Suprapubic skin (tissue), 3 donors: Measurements from ENCODE around the gene POLR1A.

Source experiments
- CTCF ChIP-seq, 2 donors: fragments of 200-600 bp in 1 of 2; fragments of 450-650 bp in 1 of 2; sonication (generic) in 1 of 2; IDR thresholded peaks; one replicate each; pipeline ENCODE4 v1.5.1; 2016 to 2019; ENCODE audit warnings: antibody characterized with exemption in 2 of 2, mild to moderate bottlenecking in 1 of 2, moderate library complexity in 1 of 2
- EP300 ChIP-seq: sonication (generic); formaldehyde crosslinking; IDR thresholded peaks from one replicate; pipeline ENCODE4 v1.6.1; 2017; ENCODE audit warnings: antibody characterized with exemption

- no peak for TF ChIP-seq CTCF (IDR thresholded peaks at IDR 0.05)
- TF ChIP-seq EP300: no peak
Measured at GRCh38 chr2:85983766-85984165, 121.9 kb downstream of the POLR1A start.
